BE2C (cell line): ENCODE data around the gene ADAM11.

Source experiments
- DNase-seq: peaks from one replicate; pipeline ENCODE4 v3.0.0-alpha.2; 2020
- H3K27me3 ChIP-seq: fragments of 250-450 bp; sonication (Bioruptor Pico); 2 replicates; pipeline ENCODE4 v1.5.1; 2020; ENCODE audit warnings: mild to moderate bottlenecking
- H3K36me3 ChIP-seq: fragments of 250-450 bp; sonication (Bioruptor Pico); 2 replicates; pipeline ENCODE4 v1.5.1; 2020; ENCODE audit warnings: mild to moderate bottlenecking
- H3K4me1 ChIP-seq: fragments of 250-450 bp; sonication (Bioruptor Pico); 2 replicates; pipeline ENCODE4 v1.5.1; 2020
- H3K4me3 ChIP-seq: 2 replicates; pipeline ENCODE4 v1.5.1; 2011; ENCODE audit warnings: low read depth, low read length
- H3K9me3 ChIP-seq: fragments of 250-450 bp; sonication (Bioruptor Pico); 2 replicates; pipeline ENCODE4 v1.5.1; 2020
- TF ChIP-seq, protein P1 (sequence below): IDR thresholded peaks from 2 replicates; pipeline ENCODE4 v1.5.1; 2012; ENCODE audit warnings: mild to moderate bottlenecking, low read depth, low read length

ADAM11 gene

DNA sequence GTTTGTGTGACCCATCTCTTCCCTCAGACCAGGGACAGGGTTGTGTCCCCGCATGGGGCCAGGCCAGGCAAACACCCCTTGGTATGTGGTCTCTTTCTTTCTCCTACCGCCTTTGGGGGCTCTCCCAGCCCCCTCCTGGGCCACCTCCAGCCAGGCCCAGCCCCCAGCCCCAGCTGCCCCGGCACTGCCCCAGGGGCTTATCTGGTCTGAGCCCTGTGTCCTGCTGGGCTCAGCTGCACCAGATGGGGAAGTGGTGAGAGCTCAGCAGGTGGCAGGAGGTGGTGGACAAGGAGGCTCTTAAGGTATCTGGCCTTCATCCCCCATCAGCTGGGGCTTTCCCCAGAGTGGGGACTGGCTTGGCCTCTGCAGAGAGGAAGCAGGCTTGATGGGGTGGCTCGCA is 8.7 kb downstream of the ADAM11 start:
- H3K9me3 ChIP-seq = no peaks in the 10 kb centered on the region
- H3K4me3 ChIP-seq = no peak overlapping the region
- H3K36me3 ChIP-seq = no peaks in the 10 kb centered on the region
- DNase-seq = no peak
- H3K27me3 ChIP-seq = 0 out of 2 replicates have a peak, but pooled peaks cover 2% of the 10 kb centered on the region
- no peaks in the 10 kb centered on the region for H3K4me1 ChIP-seq
- TF ChIP-seq, protein P1, sequence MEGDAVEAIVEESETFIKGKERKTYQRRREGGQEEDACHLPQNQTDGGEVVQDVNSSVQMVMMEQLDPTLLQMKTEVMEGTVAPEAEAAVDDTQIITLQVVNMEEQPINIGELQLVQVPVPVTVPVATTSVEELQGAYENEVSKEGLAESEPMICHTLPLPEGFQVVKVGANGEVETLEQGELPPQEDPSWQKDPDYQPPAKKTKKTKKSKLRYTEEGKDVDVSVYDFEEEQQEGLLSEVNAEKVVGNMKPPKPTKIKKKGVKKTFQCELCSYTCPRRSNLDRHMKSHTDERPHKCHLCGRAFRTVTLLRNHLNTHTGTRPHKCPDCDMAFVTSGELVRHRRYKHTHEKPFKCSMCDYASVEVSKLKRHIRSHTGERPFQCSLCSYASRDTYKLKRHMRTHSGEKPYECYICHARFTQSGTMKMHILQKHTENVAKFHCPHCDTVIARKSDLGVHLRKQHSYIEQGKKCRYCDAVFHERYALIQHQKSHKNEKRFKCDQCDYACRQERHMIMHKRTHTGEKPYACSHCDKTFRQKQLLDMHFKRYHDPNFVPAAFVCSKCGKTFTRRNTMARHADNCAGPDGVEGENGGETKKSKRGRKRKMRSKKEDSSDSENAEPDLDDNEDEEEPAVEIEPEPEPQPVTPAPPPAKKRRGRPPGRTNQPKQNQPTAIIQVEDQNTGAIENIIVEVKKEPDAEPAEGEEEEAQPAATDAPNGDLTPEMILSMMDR = no peak

DNA sequence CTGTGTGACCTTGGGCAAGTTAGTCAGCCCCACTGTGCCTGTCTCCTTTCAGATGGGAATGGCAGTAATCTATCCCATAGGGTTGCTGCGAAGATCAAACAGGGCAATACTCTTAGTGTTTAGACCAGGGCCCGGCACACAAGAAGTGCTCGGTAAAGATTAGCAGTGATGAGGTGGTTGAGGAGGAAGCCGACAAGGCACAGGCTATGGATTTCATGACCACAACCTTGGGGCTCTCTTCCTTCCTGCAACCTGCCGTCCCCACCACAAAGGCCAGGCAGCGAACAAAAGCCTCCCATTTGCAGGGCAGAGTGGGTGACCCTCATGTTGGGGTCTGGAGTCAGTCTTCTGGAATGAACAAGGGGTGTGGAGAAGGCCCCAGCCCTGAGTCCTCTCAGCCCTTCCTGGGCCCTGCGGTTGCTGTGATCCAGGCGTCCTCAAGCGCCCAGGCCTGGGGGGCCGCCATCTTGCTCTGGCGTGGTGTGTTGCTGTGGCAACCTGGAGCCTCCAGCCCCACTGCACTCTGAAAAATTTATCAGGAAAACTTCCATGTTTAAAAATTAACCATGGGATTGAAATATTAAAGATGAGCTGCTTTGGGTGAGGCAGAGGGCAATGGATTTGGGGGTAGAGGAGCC is 9.8 kb downstream of the ADAM11 start:
- Histone ChIP-seq H3K4me1 (no peaks in the 10 kb centered on the region), H3K36me3 (no peaks in the 10 kb centered on the region), H3K9me3 (no peaks in the 10 kb centered on the region), H3K4me3 (no peak overlapping the region), H3K27me3 (peaks cover 4% of the 10 kb centered on the region; the same call in 1 of the 2 replicates)
- TF ChIP-seq, protein P1 = no peak
- DNase-seq = no peak

DNA sequence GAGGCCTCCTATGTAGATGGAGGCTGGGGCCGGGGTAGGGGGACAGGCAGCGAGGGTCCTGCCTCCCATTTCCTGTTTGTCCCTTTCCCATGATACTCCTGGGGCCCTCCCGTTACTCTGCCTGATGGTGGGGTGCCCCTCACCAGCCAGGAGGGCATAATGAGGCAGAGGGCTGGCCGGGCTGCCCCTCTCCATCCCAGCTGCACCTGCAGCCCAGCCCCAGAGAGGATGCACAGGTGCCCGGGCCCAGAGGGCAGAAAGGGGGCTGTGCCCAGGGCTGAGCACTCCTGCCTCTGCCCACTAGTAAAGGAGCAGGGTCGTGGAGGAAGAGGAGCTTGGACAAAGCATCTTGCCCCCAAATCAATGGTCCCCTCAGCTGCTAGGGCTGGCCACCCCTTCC is 10.4 kb downstream of the ADAM11 start:
- Histone ChIP-seq H3K4me1 (no peaks in the 10 kb centered on the region), H3K36me3 (no peaks in the 10 kb centered on the region), H3K9me3 (no peaks in the 10 kb centered on the region), H3K4me3 (no peak overlapping the region), H3K27me3 (peaks cover 4% of the 10 kb centered on the region; the same call in 1 of the 2 replicates)
- DNase-seq = no peak
- TF ChIP-seq, protein P1 = no peak

DNA sequence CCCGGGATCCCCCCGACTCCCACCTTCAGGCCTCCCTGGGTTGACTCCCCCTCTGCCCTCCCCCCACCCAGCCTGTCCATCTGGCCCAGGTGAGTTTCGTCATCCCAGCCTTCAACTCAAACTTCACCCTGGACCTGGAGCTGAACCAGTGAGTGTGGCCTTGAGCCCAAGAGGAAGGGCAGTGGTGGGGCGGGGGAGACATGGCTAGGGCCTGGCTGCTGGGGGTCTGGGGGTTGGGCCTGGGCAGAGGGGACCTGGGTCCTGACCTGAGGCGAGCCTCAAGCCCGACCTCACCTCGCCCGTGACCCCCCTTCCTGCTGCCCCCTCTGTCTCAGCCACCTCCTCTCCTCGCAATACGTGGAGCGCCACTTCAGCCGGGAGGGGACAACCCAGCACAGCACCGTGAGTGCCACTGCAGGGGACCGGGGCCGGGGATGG is 10.9 kb downstream of the ADAM11 start:
- TF ChIP-seq, protein P1 = no peak
- Histone ChIP-seq H3K9me3 (no peaks in the 10 kb centered on the region), H3K4me1 (no peaks in the 10 kb centered on the region), H3K4me3 (no peak overlapping the region), H3K36me3 (no peaks in the 10 kb centered on the region), H3K27me3 (peaks cover 4% of the 10 kb centered on the region; the same call in 1 of the 2 replicates)
- DNase-seq = no peak

DNA sequence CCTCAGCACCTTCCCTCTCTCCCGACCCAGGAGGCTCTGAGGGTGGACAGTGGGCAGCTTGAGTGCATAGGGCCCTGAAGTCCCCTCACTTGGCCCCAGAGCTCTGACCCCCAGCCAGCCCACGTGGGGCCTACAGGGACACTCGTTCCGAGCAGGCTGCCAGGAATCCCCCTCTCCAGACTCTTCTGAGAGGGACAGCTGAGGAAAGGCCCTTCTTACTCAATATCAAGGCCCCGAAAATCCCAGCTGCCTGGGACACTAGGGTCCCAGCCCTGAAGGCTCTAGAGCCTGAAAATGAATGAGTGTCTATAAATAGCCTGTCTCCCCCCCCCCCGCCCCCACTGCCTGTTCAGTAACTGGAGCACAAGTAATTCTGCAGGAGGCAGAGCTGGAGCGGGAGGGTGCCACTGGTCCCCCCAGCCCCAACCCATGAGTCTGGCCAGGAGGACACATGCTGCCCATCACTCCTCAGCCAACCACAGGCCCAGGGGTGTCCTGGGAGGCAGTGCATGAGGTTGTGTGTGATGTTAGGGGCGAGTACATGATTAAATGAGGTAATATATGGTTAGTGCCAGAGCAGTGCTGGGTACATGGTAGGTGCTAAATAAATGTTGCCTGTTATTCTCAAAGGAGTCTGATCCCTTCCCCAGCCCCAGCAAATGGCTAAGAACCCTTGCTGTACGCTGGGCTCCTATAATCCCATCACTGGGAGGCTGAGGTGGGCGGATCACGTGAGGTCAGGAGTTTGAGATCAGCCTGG is 11.6 kb downstream of the ADAM11 start:
- peaks cover 4% of the 10 kb centered on the region; the same call in 1 of the 2 replicates for H3K27me3 ChIP-seq
- DNase-seq = no peak
- H3K4me3 ChIP-seq = no peak overlapping the region
- TF ChIP-seq, protein P1 = no peak
- no peaks in the 10 kb centered on the region for H3K9me3 ChIP-seq
- H3K36me3 ChIP-seq = no peaks in the 10 kb centered on the region
- H3K4me1 ChIP-seq = no peaks in the 10 kb centered on the region
